Mucosa of descending colon (tissue), 3 donors: ENCODE results near the gene AXDND1. TPM values are rescaled to one million over a fixed set of nuclear protein-coding genes. Genes with fewer than 3 reads are reported as not detected.

ENCODE experiments used
- ATAC-seq: fragments of 200-7000 bp; cut with Tn5 transposase; one replicate; pipeline ENCODE4 v1.9.1; 2020; ENCODE audit warnings: mild to moderate bottlenecking, moderate library complexity
- DNase-seq, 3 donors: peaks; one replicate each; pipeline ENCODE4 v3.0.0-alpha.2; 2020
- H3K36me3 ChIP-seq: fragments of 200-600 bp; one replicate; pipeline ENCODE4 v1.8.0; 2021; ENCODE audit warnings: low read depth, mild to moderate bottlenecking
- H3K4me1 ChIP-seq: fragments of 200-600 bp; one replicate; pipeline ENCODE4 v1.8.0; 2021; ENCODE audit warnings: low read depth, mild to moderate bottlenecking
- H3K4me3 ChIP-seq: fragments of 200-600 bp; one replicate; pipeline ENCODE4 v1.8.0; 2021; ENCODE audit warnings: mild to moderate bottlenecking
- H3K9me3 ChIP-seq: fragments of 200-600 bp; one replicate; pipeline ENCODE4 v1.8.0; 2021; ENCODE audit warnings: mild to moderate bottlenecking
- CTCF ChIP-seq: fragments of 200-600 bp; IDR thresholded peaks from one replicate; pipeline ENCODE4 v1.8.0; 2022; ENCODE audit warnings: antibody characterized with exemption, mild to moderate bottlenecking
- intact Hi-C, 2 donors: fragments of 100-400 bp; cut with DNase I in 1 of 2; cut with micrococcal nuclease in 1 of 2; formaldehyde crosslinking; loops; one replicate each; pipeline versions ENCODE4 v1.11.0 to v1.11.1; 2022; cut with DNase I, micrococcal nuclease
- total RNA-seq, 3 donors: library from RNA; stranded (reverse); fragmentation: NEBNext Ultra II Directional in 2 of 3; extraction: Animal tissue kit (Norgen Biotek cat#: 25700) in 2 of 3; gene quantifications; one replicate each; pipeline versions ENCODE4 v1.2.1 to v1.2.4, GENCODE V29; 2021 to 2023
- donor health status: DM: no; HTN: no; CAD: no; lungs with moderate emphysema.
- donor health status: DM: no; HTN: no; CAD: no.
- donor health status: DM: no; HTN: yes; CAD: no.

The AXDND1 gene
- total RNA-seq, 3 donors from 2014 or later, result 5.6 to 21.1 (median 10.2) TPM

DNA sequence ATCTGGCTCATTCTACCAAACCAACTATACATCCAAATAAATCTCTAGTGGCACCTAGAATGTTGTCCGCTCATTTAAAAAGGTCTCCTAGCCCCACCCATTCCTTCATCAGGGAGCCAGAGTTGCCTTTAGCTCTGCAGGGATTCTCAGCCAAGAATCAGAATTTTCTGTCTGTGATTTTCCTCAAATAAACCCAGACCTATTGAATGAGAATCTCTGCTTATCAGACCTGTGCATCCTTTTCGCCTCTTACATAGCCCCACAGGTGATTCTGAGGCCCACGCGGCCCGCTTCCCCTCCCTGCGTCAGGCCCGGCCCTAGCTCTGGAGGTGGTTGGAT is 225.5 kb downstream of the AXDND1 start:
- intact Hi-C loops, result no loop called here
- H3K9me3 ChIP-seq, result no peaks in the 10 kb centered on the region
- H3K36me3 ChIP-seq, result no peaks in the 10 kb centered on the region
- ATAC-seq (no peak), DNase-seq (no peak)
- no peak for TF ChIP-seq CTCF
- H3K4me3 ChIP-seq, result no peak overlapping the region
- H3K4me1 ChIP-seq, result peaks cover 4% of the 10 kb centered on the region

DNA sequence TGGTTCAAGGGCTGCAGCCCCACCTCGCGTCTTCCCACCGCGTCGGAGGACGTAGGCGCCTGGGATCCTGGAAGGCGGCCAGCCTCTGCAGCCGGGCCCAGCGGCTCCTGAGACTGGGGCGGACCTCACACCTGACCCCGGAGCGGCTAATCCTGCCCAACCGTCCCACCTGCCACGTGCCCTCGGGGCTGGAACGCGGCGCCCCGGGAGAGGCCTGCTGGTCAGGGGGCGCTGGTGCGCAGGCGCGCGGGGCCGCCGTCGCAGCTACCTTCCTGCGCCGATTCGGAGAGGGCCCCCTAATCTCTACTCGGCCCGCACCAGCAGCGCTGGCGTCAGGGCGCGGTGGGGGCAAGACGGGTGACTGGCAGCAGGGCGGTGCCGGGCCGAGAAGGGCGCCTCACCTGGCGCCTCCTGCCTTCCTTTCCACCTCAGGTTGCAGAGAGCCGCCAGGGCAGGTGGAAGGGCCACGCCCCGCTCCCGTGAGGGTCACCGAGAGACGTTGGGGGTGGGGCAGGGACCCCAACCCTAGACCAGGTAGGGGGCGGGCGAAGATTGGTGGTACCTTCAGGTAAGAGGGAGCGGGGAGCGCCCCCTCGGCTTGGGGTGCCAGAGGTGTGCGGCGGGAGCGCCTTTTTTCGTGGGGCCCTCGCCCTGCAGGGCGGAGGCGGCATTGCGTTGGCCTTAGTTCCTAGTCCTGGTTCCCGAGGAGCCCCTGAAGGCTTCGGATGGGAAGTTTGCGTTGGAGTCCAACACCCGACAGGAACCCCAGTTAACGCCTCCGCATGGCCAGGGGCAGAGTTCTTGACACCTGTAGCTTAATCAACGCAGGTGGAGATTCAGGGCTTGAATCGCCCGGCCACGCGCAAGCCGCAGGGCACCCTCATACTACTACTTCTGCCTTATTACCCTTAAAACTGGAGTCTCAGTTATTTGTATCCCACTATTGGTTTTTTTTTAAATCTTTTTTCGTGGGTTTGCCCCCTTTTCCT is 226.1 kb downstream of the AXDND1 start, which contains the start of gene TDRD5:
Gene TDRD5 (plus strand): TSS at position 241 of the 989 bp plus-strand sequence. CDS start 784 bp downstream, outside the sequence.
- DNase-seq, result peak; percentile 71 to 85 (median 77)

DNA sequence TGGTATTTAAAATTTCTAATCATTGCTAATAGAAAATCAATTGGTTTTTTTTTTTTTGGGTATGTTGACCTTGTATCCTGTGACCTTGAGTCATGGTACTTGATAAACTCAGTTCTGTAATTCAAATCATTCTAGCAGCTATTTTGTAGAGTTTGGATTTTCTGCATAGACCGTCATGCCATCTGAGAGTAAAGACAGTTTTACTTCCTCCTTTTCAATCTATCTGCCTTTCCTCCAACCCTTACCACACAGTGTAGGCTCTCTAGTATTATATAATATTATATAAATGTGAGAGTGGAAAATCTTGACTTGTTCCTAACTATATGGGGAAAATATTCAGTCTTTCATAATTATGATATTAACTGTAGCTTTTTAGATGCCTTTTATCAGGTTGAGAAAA is 232.9 kb downstream of the AXDND1 start:
- Histone ChIP-seq H3K4me3 (no peak overlapping the region), H3K36me3 (no peaks in the 10 kb centered on the region), H3K9me3 (no peaks in the 10 kb centered on the region), H3K4me1 (no peaks in the 10 kb centered on the region)
- intact Hi-C loops, result no loop called here
- ATAC-seq, result no peak
- DNase-seq, result no peak
- no peak for TF ChIP-seq CTCF

More for the DNA sequence above, 226.1 kb downstream of the AXDND1 start, which contains the start of gene TDRD5:
- ATAC-seq, result peak; percentile 87
- peaks cover 4% of the 10 kb centered on the region for H3K4me1 ChIP-seq
- H3K9me3 ChIP-seq, result no peaks in the 10 kb centered on the region
- no peak for TF ChIP-seq CTCF
- H3K4me3 ChIP-seq, result no peak within 1 kb of the TSS
- H3K36me3 ChIP-seq, result no peaks in the 10 kb centered on the region
- intact Hi-C loops, result no loop called here

- peak; percentile 8 for TF ChIP-seq CTCF
- peak; percentile 92 for ATAC-seq
- Histone ChIP-seq H3K36me3 (no peaks in the 10 kb centered on the region), H3K4me3 (no peak overlapping the region), H3K4me1 (no peaks in the 10 kb centered on the region), H3K9me3 (no peaks in the 10 kb centered on the region)
- DNase-seq, result peak in 1 of 3 donors; percentile 83
- intact Hi-C loops, result no loop called here
Observed at GRCh38 chr1:179599623-179600249, 234.0 kb downstream of the AXDND1 start.

DNA sequence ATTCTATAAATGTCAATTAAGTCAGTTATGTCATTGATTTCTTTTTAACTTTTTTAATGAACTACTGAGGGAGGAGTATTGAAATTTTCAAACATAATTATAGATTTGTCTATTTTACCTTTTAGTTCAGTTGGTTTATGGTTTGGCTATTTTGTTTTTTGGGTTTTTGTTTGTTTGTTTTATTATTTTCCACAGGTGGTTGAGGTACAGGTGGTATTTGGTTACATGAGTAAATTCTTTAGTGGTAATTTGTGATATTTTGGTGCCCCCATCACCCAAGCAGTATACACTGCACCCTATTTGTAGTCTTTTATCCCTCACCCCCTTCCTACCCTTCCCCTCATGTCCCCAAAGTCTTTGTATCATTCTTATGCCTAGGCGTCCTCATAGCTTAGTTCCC is 235.3 kb downstream of the AXDND1 start:
- DNase-seq (no peak), ATAC-seq (no peak)
- intact Hi-C loops, result no loop called here
- H3K36me3 ChIP-seq, result no peaks in the 10 kb centered on the region
- TF ChIP-seq CTCF, result no peak
- no peaks in the 10 kb centered on the region for H3K9me3 ChIP-seq
- no peak overlapping the region for H3K4me3 ChIP-seq
- H3K4me1 ChIP-seq, result no peaks in the 10 kb centered on the region

Other genes starting within 250 kb of the AXDND1 start
- 10 to 100 TPM; 14.8 to 22.2 (median 18.6) TPM for gene ABL2, start 136.3 kb upstream of the AXDND1 start, total RNA-seq
- 10 to 100 TPM; 25.1 to 32.6 (median 28.6) TPM for gene SOAT1, start 72.2 kb upstream of the AXDND1 start, total RNA-seq
- not detected for gene NPHS2, start 210.0 kb downstream of the AXDND1 start, total RNA-seq
- gene TDRD5, start 225.9 kb downstream of the AXDND1 start, total RNA-seq, result 1 to 10 TPM in 1 of 3 donors, under 1 TPM in 2; 0.76 to 2.2 (median 0.92) TPM